Measurements from ENCODE around the gene EIF5A. TPM values are rescaled to one million over a fixed set of nuclear protein-coding genes. Genes with fewer than 3 reads are reported as not detected.

Gene EIF5A
- total and polyA plus RNA-seq, 2 of the 8 experiments (the other 6 are each of a cell fraction or from before 2014, with no cell fraction given) = 717 to 1,172 TPM

DNA sequence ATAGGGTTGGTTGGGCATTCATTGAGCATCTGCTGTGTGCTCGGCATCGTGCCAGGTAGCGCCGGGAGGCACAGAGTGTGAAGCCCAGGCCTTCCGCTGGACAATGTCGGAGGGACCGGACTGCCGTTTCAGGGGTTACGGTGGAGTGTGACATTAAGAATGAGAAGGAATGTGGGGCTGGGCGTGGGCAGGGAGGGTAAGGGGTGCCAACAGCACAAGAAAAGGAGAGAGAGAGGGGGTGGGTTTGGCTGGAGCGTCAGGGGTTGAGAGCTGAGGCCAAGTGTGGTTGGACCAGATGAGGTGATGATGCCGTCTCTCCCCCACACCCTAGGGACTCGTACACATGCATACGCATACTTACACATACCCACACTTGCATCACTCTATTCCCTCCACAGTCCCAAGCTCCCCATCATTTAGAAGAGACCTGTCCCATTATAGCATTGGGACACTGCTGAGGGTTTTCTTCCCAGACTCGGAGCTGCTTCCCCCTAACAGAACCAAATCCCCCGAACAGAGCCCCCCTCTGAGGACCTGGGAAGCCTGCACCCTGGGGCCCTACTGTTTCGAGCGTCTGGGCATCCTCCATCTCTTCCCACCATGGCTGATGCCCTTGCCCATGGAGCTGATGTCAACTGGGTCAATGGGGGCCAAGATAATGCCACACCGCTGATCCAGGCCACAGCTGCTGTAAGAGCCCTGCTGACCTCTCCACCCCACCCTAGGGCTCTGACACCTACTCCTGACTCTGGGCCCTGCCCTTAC, 41.2 kb downstream of the EIF5A start:
- Histone ChIP-seq H3K79me1 (ENCODE audit: low read depth, low read length) (no peaks in the 10 kb centered on the region), H2BK12ac (ENCODE audit: low read depth, low read length) (peak overlapping the region; percentile 87; the same call in 1 of the 2 replicates), H3K79me2 (ENCODE audit: control insufficient read depth in 1 of 2, insufficient read depth in 2 of 2, low read length in 2 of 2) (no peaks in the 10 kb centered on the region), H3K4me3 (ENCODE audit: extremely low read depth in 1 of 4, insufficient read depth in 2 of 4, low read depth in 3 of 4, low read length in 4 of 4) (no peak overlapping the region), H3K14ac (ENCODE audit: insufficient read length) (no peak overlapping the region), H4K5ac (ENCODE audit: insufficient read length, low read depth, low read length) (no peak overlapping the region), H2AK5ac (ENCODE audit: low read depth, low read length) (peak overlapping the region; percentile 75; the same call in 1 of the 2 replicates), H2BK5ac (ENCODE audit: low read depth, low read length) (no peak overlapping the region), H3K9ac (replicated peaks in 1 of 4; ENCODE audit: extremely low read depth in 1 of 4, low read depth in 3 of 4, low read length in 3 of 4) (peak overlapping the region in 1 of 4 experiments; percentile 14; a peak in 1 of 7 replicates), H2BK120ac (replicated peaks; ENCODE audit: low read depth, low read length) (no peak overlapping the region), H3K4me1 (replicated peaks in 1 of 4; ENCODE audit: control insufficient read depth in 3 of 4, insufficient read depth in 4 of 4, low read length in 3 of 4) (peaks cover 0 to 19% (median 10%) of the 10 kb centered on the region in 4 experiments; a peak in 6 of 7 replicates), H3K36me3 (ENCODE audit: control insufficient read depth in 2 of 4, insufficient read depth in 4 of 4, low read length in 3 of 4) (no peaks in the 10 kb centered on the region), H4K91ac (replicated peaks; ENCODE audit: insufficient read length, low read length) (no peak overlapping the region), H3K23me2 (ENCODE audit: low read depth, low read length) (peaks cover 15% of the 10 kb centered on the region; the same call in 1 of the 2 replicates), H4K8ac (ENCODE audit: extremely low read depth, insufficient read depth, low read length) (no peak overlapping the region), H3K9me3 (ENCODE audit: insufficient read depth in 2 of 2, low read depth in 1 of 2, low read length in 1 of 2) (no peaks in the 10 kb centered on the region), H2BK15ac (ENCODE audit: low read length) (no peak overlapping the region), H3K4me2 (ENCODE audit: insufficient read depth in 1 of 2, low read depth in 2 of 2, low read length in 2 of 2) (peak overlapping the region in 1 of 2 experiments; percentile 92; a peak in 2 of 4 replicates), H2BK20ac (ENCODE audit: low read length) (no peak overlapping the region), H3K18ac (ENCODE audit: extremely low read depth, low read length) (no peak overlapping the region; the same call in 1 of the 2 replicates), H3K27ac (ENCODE audit: low read depth, low read length) (no peak overlapping the region), H3K23ac (ENCODE audit: insufficient read length) (no peak overlapping the region), H3K4ac (replicated peaks; ENCODE audit: insufficient read length, low read depth, low read length) (peak overlapping the region; percentile 3), H4K20me1 (replicated peaks in 1 of 2; ENCODE audit: control insufficient read depth in 1 of 2, insufficient read depth in 2 of 2, low read length in 2 of 2) (peaks cover 0 to 2% of the 10 kb centered on the region in 2 experiments), H3K56ac (replicated peaks; ENCODE audit: insufficient read length, low read depth, low read length) (no peak overlapping the region), H3K27me3 (replicated peaks in 1 of 4; ENCODE audit: control insufficient read depth in 3 of 4, extremely low read depth in 1 of 4, insufficient read depth in 3 of 4, low read length in 3 of 4) (no peaks in the 10 kb centered on the region), H2AFZ (ENCODE audit: low read length) (no peak overlapping the region)
- CTCF ChIA-PET (ENCODE audit: partially characterized antibody) = interaction anchor here (0.8 to 14.1 kb wide), 13 partner anchors 9 to 167 kb away, joined by 3 to 167 read pairs (median 6); partner anchors contain the start of genes ACAP1, NEURL4 and SLC2A4
- TF ChIP-seq POLR2AphosphoS5 (IDR thresholded peaks at IDR 0.05; ENCODE audit: low read depth, low read length) (no peak), NRF1 (IDR thresholded peaks at IDR 0.05; ENCODE audit: low read depth, low read length) (no peak), KDM1A (IDR thresholded peaks at IDR 0.05; ENCODE audit: borderline replicate concordance, low read length) (no peak), SIRT6 (IDR thresholded peaks at IDR 0.05; ENCODE audit: low read length) (no peak)
- DNase-seq (ENCODE audit: low read depth in 1 of 2, low spot score in 2 of 2) (no peak), FAIRE-seq (no peak)
- 95% methylated on average over 19 of the region's 19 CpGs; no CpG with 5 or more reads in 1 of the 2 experiments for WGBS, 2 experiments (ENCODE audit: extremely low coverage in 1 of 2, insufficient coverage in 1 of 2, insufficient read length in 1 of 2, insufficient replicate concordance in 2 of 2, low coverage in 1 of 2, low lambda C conversion rate in 2 of 2, missing lambda C conversion rate in 1 of 2)
- POLR2A ChIA-PET (ENCODE audit: partially characterized antibody) = interaction anchor here (0.8 to 8.2 kb wide), 14 partner anchors 12 to 212 kb away, joined by 3 to 91 read pairs (median 3); partner anchors contain the start of genes ACAP1, CLDN7, FGF11 and GPS2

All from H1 (cell line).